H1 (cell line): ENCODE data around the gene KRT1. TPM values are rescaled to one million over a fixed set of nuclear protein-coding genes. Genes with fewer than 3 reads are reported as not detected.

Source experiments
- CTCF ChIA-PET: fragments of 300-600 bp; sonication (Branson Sonifier 250); formaldehyde crosslinking; loops from one replicate; lab custom pipeline; 2021; ENCODE audit not compliant: partially characterized antibody; lab: Charles Lee
- POLR2A ChIA-PET: fragments of 300-600 bp; sonication (Branson Sonifier 250); formaldehyde crosslinking; loops from one replicate; lab custom pipeline; 2021; ENCODE audit warnings: inconsistent platforms; ENCODE audit not compliant: partially characterized antibody; lab: Charles Lee
- DNase-seq, 2 experiments: peaks; one replicate each; pipeline versions ENCODE4 v3.0.0 to v3.0.0-alpha.2; 2010 to 2022; ENCODE audit warnings: low spot score in 2 of 2, low read depth in 1 of 2, mixed read lengths in 1 of 2
- FAIRE-seq: peaks from 2 replicates; lab custom pipeline; 2011; peaks lifted over from hg19 to GRCh38; lab: Jason Lieb, UNC
- H2AFZ ChIP-seq: 2 replicates; pipeline ENCODE4 v1.8.1; 2012; ENCODE audit warnings: low read length, inconsistent platforms
- H2AK5ac ChIP-seq: 2 replicates; pipeline ENCODE4 v1.6.1; 2013; ENCODE audit warnings: low read depth, low read length
- H2BK120ac ChIP-seq: replicated peaks from 2 replicates; pipeline ENCODE3; 2013; ENCODE audit warnings: low read depth, low read length, inconsistent platforms
- H2BK12ac ChIP-seq: 2 replicates; pipeline ENCODE4 v1.6.1; 2013; ENCODE audit warnings: low read depth, low read length
- H2BK15ac ChIP-seq: 2 replicates; pipeline ENCODE4 v1.6.1; 2013; ENCODE audit warnings: low read length
- H2BK20ac ChIP-seq: 2 replicates; pipeline ENCODE4 v1.6.1; 2013; ENCODE audit warnings: low read length
- H2BK5ac ChIP-seq: 2 replicates; pipeline ENCODE4 v1.6.1; 2013; ENCODE audit warnings: low read depth, low read length
- H3K14ac ChIP-seq: 2 replicates; pipeline ENCODE4 v1.6.1; 2013; ENCODE audit warnings: inconsistent platforms; ENCODE audit not compliant: insufficient read length
- H3K18ac ChIP-seq: 2 replicates; pipeline ENCODE4 v1.6.1; 2013; ENCODE audit warnings: low read length; ENCODE audit errors: extremely low read depth
- H3K23ac ChIP-seq: 2 replicates; pipeline ENCODE4 v1.6.1; 2013; ENCODE audit warnings: inconsistent platforms; ENCODE audit not compliant: insufficient read length
- H3K23me2 ChIP-seq: 2 replicates; pipeline ENCODE4 v1.6.1; 2013; ENCODE audit warnings: low read depth, low read length
- H3K27ac ChIP-seq: 2 replicates; pipeline ENCODE4 v1.6.1; 2011; ENCODE audit warnings: low read depth, low read length, inconsistent platforms
- H3K27me3 ChIP-seq, 4 experiments: replicated peaks in 1 of 4; 1 replicate in 1 of 4; 2 replicates in 3 of 4; pipeline versions ENCODE4 v1.6.1 to v1.8.1; 2011 to 2013; ENCODE audit warnings: low read length in 3 of 4, mild to moderate bottlenecking in 3 of 4, inconsistent platforms in 2 of 4, mixed read lengths in 2 of 4, moderate library complexity in 1 of 4; ENCODE audit not compliant: control insufficient read depth in 3 of 4, insufficient read depth in 3 of 4; ENCODE audit errors: extremely low read depth in 1 of 4
- H3K36me3 ChIP-seq, 4 experiments: 2 replicates each; pipeline versions ENCODE4 v1.6.1 to v1.8.1; 2011 to 2013; ENCODE audit warnings: mild to moderate bottlenecking in 4 of 4, low read length in 3 of 4, moderate library complexity in 2 of 4, control low read depth in 1 of 4, inconsistent platforms in 1 of 4; ENCODE audit not compliant: insufficient read depth in 4 of 4, control insufficient read depth in 2 of 4
- H3K4ac ChIP-seq: replicated peaks from 2 replicates; pipeline ENCODE3; 2013; ENCODE audit warnings: low read length, low read depth, mixed read lengths, inconsistent platforms; ENCODE audit not compliant: insufficient read length
- H3K4me1 ChIP-seq, 4 experiments: replicated peaks in 1 of 4; 1 replicate in 1 of 4; 2 replicates in 3 of 4; pipeline versions ENCODE4 v1.6.1 to v1.8.1; 2011 to 2013; ENCODE audit warnings: low read length in 3 of 4, inconsistent platforms in 2 of 4, mixed read lengths in 1 of 4; ENCODE audit not compliant: insufficient read depth in 4 of 4, control insufficient read depth in 3 of 4
- H3K4me2 ChIP-seq, 2 experiments: 2 replicates each; pipeline versions ENCODE4 v1.6.1 to v1.8.1; 2011 to 2013; ENCODE audit warnings: low read depth in 2 of 2, low read length in 2 of 2, control low read depth in 1 of 2, inconsistent platforms in 1 of 2, mild to moderate bottlenecking in 1 of 2; ENCODE audit not compliant: insufficient read depth in 1 of 2
- H3K4me3 ChIP-seq, 4 experiments: fragments of 200-600, 300-600 bp in 1 of 4; sonication (generic), shearing (Covaris generic), sonication (Bioruptor Twin) in 1 of 4; 2 replicates each; pipeline versions ENCODE4 v1.5.1 to v1.8.1; 2011 to 2016; ENCODE audit warnings: low read length in 4 of 4, low read depth in 3 of 4, control low read depth in 2 of 4, inconsistent platforms in 2 of 4, mild to moderate bottlenecking in 2 of 4, mixed read lengths in 1 of 4, moderate library complexity in 1 of 4; ENCODE audit not compliant: insufficient read depth in 2 of 4; ENCODE audit errors: extremely low read depth in 1 of 4
- H3K56ac ChIP-seq: replicated peaks from 2 replicates; pipeline ENCODE3; 2013; ENCODE audit warnings: low read depth, mild to moderate bottlenecking, mixed read lengths, low read length, inconsistent platforms; ENCODE audit not compliant: insufficient read length
- H3K79me1 ChIP-seq: 2 replicates; pipeline ENCODE4 v1.6.1; 2013; ENCODE audit warnings: low read depth, low read length, control low read depth
- H3K79me2 ChIP-seq, 2 experiments: 2 replicates each; pipeline versions ENCODE4 v1.6.1 to v1.8.1; 2012 to 2013; ENCODE audit warnings: low read length in 2 of 2, mild to moderate bottlenecking in 2 of 2, inconsistent platforms in 1 of 2; ENCODE audit not compliant: insufficient read depth in 2 of 2, control insufficient read depth in 1 of 2
- H3K9ac ChIP-seq, 4 experiments: replicated peaks in 1 of 4; 1 replicate in 1 of 4; 2 replicates in 3 of 4; pipeline versions ENCODE4 v1.6.1 to v1.8.1; 2011 to 2013; ENCODE audit warnings: low read depth in 3 of 4, low read length in 3 of 4, control low read depth in 2 of 4, mild to moderate bottlenecking in 2 of 4, moderate library complexity in 2 of 4, inconsistent platforms in 1 of 4; ENCODE audit errors: extremely low read depth in 1 of 4
- H3K9me3 ChIP-seq, 2 experiments: 2 replicates each; pipeline versions ENCODE4 v1.6.1 to v1.8.1; 2012 to 2013; ENCODE audit warnings: mild to moderate bottlenecking in 2 of 2, moderate library complexity in 2 of 2, control low read depth in 1 of 2, inconsistent platforms in 1 of 2, low read depth in 1 of 2, low read length in 1 of 2, mixed read lengths in 1 of 2; ENCODE audit not compliant: insufficient read depth in 2 of 2
- H4K20me1 ChIP-seq, 2 experiments: replicated peaks in 1 of 2; 2 replicates each; pipeline versions ENCODE3 to v1.8.1; 2011 to 2013; ENCODE audit warnings: inconsistent platforms in 2 of 2, low read length in 2 of 2, mild to moderate bottlenecking in 1 of 2; ENCODE audit not compliant: insufficient read depth in 2 of 2, control insufficient read depth in 1 of 2
- H4K5ac ChIP-seq: 2 replicates; pipeline ENCODE4 v1.6.1; 2013; ENCODE audit warnings: low read length, low read depth, mixed read lengths, inconsistent platforms; ENCODE audit not compliant: insufficient read length
- H4K8ac ChIP-seq: 2 replicates; pipeline ENCODE4 v1.8.0; 2013; ENCODE audit warnings: mild to moderate bottlenecking, moderate library complexity, low read length, inconsistent platforms; ENCODE audit not compliant: insufficient read depth; ENCODE audit errors: extremely low read depth
- H4K91ac ChIP-seq: replicated peaks from 2 replicates; pipeline ENCODE3; 2013; ENCODE audit warnings: low read length, mixed read lengths, inconsistent platforms; ENCODE audit not compliant: insufficient read length
- EGR1 ChIP-seq: IDR thresholded peaks from 2 replicates; pipeline ENCODE4 v1.6.1; 2011; ENCODE audit warnings: low read depth, low read length, borderline replicate concordance
- WGBS, 2 experiments: shearing (Covaris generic) in 1 of 2; methylation state at CpG; one replicate each; pipeline versions ENCODE4 v1.1.6 to v1.1.7; 2013 to 2015; ENCODE audit warnings: low lambda C conversion rate in 2 of 2, mixed read lengths in 2 of 2, inconsistent platforms in 1 of 2, low coverage in 1 of 2, missing lambda C conversion rate in 1 of 2; ENCODE audit not compliant: insufficient replicate concordance in 2 of 2, insufficient coverage in 1 of 2, insufficient read length in 1 of 2; ENCODE audit errors: extremely low coverage in 1 of 2, missing lambda C conversion rate in 1 of 2; 5-methylcytosine and 5-hydroxymethylcytosine counted together
- polyA plus RNA-seq, 7 experiments: library from polyadenylated mRNA; depleted of rRNA in 3 of 7; stranded (reverse) in 5 of 7; unstranded in 2 of 7; fragments of >200 nt in 5 of 7; fragments of 200-250 nt in 2 of 7; gene quantifications; 1 replicate in 5 of 7; 2 replicates in 1 of 7; 4 replicates in 1 of 7; pipeline versions ENCODE4 v1.2.1 to v1.2.3, GENCODE V29; 2011 to 2013; ENCODE audit warnings: missing spikeins in 2 of 7, mixed read lengths in 2 of 7
- total RNA-seq: library from RNA; stranded (reverse); fragmentation: NEBNext Ultra II Directional; extraction: Animal tissue kit (Norgen Biotek cat#: 25700); gene quantifications from 2 replicates; pipeline ENCODE4 v1.2.1, GENCODE V29; 2021

Gene KRT1
- total and polyA plus RNA-seq, 2 of the 8 experiments (the other 6 are each of a cell fraction or from before 2014, with no cell fraction given): not detected

GRCh38 chr12:52703424-52703823, 23.2 kb upstream of the KRT1 start, which contains the start of gene KRT77:
Gene KRT77, minus strand, starts transcription at chr12:52703524. Its CDS starts 90 bp downstream, at chr12:52703434.
- H3K36me3 ChIP-seq: no peaks in the 10 kb centered on the region
- H2BK120ac ChIP-seq: no peak within 1 kb of the TSS
- H2AK5ac ChIP-seq: no peak within 1 kb of the TSS
- H4K8ac ChIP-seq: no peak within 1 kb of the TSS
- H3K27ac ChIP-seq: no peak within 1 kb of the TSS
- peak within 1 kb of the TSS; percentile 9 for H3K23ac ChIP-seq
- no peak within 1 kb of the TSS for H2AFZ ChIP-seq
- H3K9me3 ChIP-seq: no peaks in the 10 kb centered on the region
- H3K56ac ChIP-seq: peak within 1 kb of the TSS; percentile 96
- WGBS, 2 experiments: 89% methylated on average over 2 of the region's 2 CpGs; no CpG with 5 or more reads in 1 of the 2 experiments
- H3K27me3 ChIP-seq: no peaks in the 10 kb centered on the region; a peak in 1 of 7 replicates
- no peak within 1 kb of the TSS for H2BK5ac ChIP-seq
- H3K4me2 ChIP-seq: no peak within 1 kb of the TSS
- no peak for TF ChIP-seq EGR1
- no peak within 1 kb of the TSS for H3K18ac ChIP-seq
- no peak within 1 kb of the TSS for H3K4me3 ChIP-seq
- ChIA-PET POLR2A (no interaction called here), CTCF (interaction anchor here (1.4 kb wide), 1 partner anchor 162 kb away, joined by 3 read pairs; no protein-coding TSS in a partner anchor)
- no peaks in the 10 kb centered on the region for H4K20me1 ChIP-seq
- no peaks in the 10 kb centered on the region; the same call in 1 of the 2 replicates for H3K79me1 ChIP-seq
- no peak within 1 kb of the TSS for H3K9ac ChIP-seq
- peaks cover 4% of the 10 kb centered on the region; the same call in 1 of the 2 replicates for H3K23me2 ChIP-seq
- H3K14ac ChIP-seq: no peak within 1 kb of the TSS
- DNase-seq (no peak), FAIRE-seq (no peak)
- H2BK20ac ChIP-seq: 0 out of 2 replicates have a peak within 1 kb of the TSS, but pooled peaks have one; percentile 61
- no peak within 1 kb of the TSS for H2BK15ac ChIP-seq
- no peak within 1 kb of the TSS for H2BK12ac ChIP-seq
- H4K91ac ChIP-seq: no peak within 1 kb of the TSS
- H3K79me2 ChIP-seq: no peaks in the 10 kb centered on the region
- H4K5ac ChIP-seq: no peak within 1 kb of the TSS
- H3K4ac ChIP-seq: no peak within 1 kb of the TSS
- no peaks in the 10 kb centered on the region; a peak in 1 of 7 replicates for H3K4me1 ChIP-seq
